Activated B cell treated with CpG ODN at 0.5 μM for 24 hours (primary cell): Measurements from ENCODE around the gene BBIP1. TPM values are rescaled to one million over a fixed set of nuclear protein-coding genes. Genes with fewer than 3 reads are reported as not detected.

Experiments
- ATAC-seq: fragments of 200-7000 bp; cut with Tn5 transposase; one replicate; pipeline ENCODE4 v1.10.0; 2021; ENCODE audit warnings: low read depth, mild to moderate bottlenecking, moderate library complexity
- CTCF ChIA-PET: fragments of 350-600 bp; sonication (Branson Sonifier 250); formaldehyde crosslinking; loops from one replicate; lab custom pipeline; 2021; ENCODE audit warnings: antibody characterized with exemption; lab: Charles Lee
- POLR2A ChIA-PET: fragments of 350-600 bp; sonication (Branson Sonifier 250); formaldehyde crosslinking; loops from one replicate; lab custom pipeline; 2021; ENCODE audit warnings: antibody characterized with exemption; lab: Charles Lee
- DNase-seq: peaks from one replicate; pipeline ENCODE4 v3.0.0; 2022
- H3K27ac Mint-ChIP-seq: one replicate; pipeline ENCODE4 v1.8.0; 2020; ENCODE audit warnings: mixed read lengths
- H3K27me3 Mint-ChIP-seq: one replicate; pipeline ENCODE4 v1.8.0; 2021; ENCODE audit warnings: mixed read lengths
- H3K36me3 Mint-ChIP-seq: one replicate; pipeline ENCODE4 v1.8.0; 2021; ENCODE audit warnings: low read depth, mixed read lengths
- H3K4me1 Mint-ChIP-seq: one replicate; pipeline ENCODE4 v1.8.0; 2021; ENCODE audit warnings: mixed read lengths
- H3K4me3 Mint-ChIP-seq: one replicate; pipeline ENCODE4 v1.8.0; 2020; ENCODE audit warnings: mild to moderate bottlenecking, mixed read lengths
- H3K9me3 Mint-ChIP-seq: one replicate; pipeline ENCODE4 v1.8.0; 2020; ENCODE audit warnings: mixed read lengths
- CTCF ChIP-seq: fragments of 200-600 bp; IDR thresholded peaks from one replicate; pipeline ENCODE4 v1.8.0; 2022; ENCODE audit warnings: antibody characterized with exemption, mild to moderate bottlenecking
- intact Hi-C: fragments of 100-400 bp; cut with micrococcal nuclease; formaldehyde crosslinking; loops from one replicate; pipeline ENCODE4 v1.15.1; 2024
- total RNA-seq: library from RNA; stranded (reverse); gene quantifications from 2 replicates; pipeline ENCODE4 v1.2.3, GENCODE V29; 2022

Gene BBIP1
- total RNA-seq, 1 donor from 2014 or later, result 29.0 TPM

DNA sequence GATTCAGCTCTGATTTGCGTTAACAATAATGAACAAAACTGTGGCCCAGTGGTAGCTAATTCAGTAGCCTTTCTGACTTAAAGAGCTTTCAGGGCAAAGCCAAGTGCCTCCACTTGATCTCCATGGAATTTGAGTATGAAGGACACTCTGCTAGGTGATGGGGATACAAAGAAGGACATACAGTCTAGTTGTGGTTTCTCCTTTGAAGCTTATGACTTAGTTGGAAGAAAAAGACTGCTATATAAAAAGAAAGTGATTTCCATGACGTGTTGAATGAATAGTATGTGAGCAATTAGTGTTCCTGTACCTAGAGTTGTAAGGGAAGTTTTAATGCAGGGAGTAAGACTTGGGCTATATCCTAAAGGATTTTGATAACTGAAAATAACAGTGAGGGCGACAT is 39.0 kb downstream of the BBIP1 start:
- Mint-ChIP-seq H3K4me1 (peaks cover 54% of the 10 kb centered on the region), H3K36me3 (peaks cover 75% of the 10 kb centered on the region), H3K9me3 (no peaks in the 10 kb centered on the region), H3K4me3 (no peak overlapping the region), H3K27ac (peak overlapping the region; percentile 42), H3K27me3 (no peaks in the 10 kb centered on the region)
- DNase-seq (no peak), ATAC-seq (no peak)
- ChIA-PET POLR2A (interaction anchor here (0.9 to 2.5 kb wide), 4 partner anchors 9 to 39 kb away, joined by 4 to 8 read pairs (median 4); partner anchors contain the start of genes BBIP1 and SHOC2), CTCF (interaction anchor here (2.1 kb wide), 1 partner anchor 76 kb away, joined by 10 read pairs; no protein-coding TSS in a partner anchor)
- intact Hi-C loops, result no loop called here
- TF ChIP-seq CTCF, result no peak

DNA sequence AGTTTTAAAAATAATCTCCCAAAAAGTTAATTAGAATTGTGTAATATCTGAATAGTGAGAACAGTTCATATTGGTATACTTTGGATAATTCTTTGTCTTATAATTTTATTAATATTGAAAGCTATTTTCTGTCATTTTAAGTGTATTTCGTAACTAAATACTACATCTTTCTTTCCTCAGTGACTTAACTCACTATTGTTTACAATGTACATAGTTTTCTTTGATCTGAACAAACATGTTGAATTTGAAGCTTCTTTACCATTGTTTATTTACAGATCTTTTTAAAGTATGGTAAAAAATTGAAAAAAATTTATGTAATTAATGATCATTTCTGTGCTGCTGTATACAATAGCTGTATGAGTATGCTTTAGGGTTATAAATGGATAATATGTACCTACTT is 42.2 kb downstream of the BBIP1 start:
- POLR2A ChIA-PET, result interaction anchor here (0.9 to 1.9 kb wide), 4 partner anchors 34 to 41 kb away, joined by 3 to 7 read pairs (median 4); partner anchors contain the start of gene BBIP1
- ATAC-seq, result no peak
- H3K27me3 Mint-ChIP-seq, result no peaks in the 10 kb centered on the region
- peaks cover 51% of the 10 kb centered on the region for H3K4me1 Mint-ChIP-seq
- H3K36me3 Mint-ChIP-seq, result peaks cover 57% of the 10 kb centered on the region
- H3K27ac Mint-ChIP-seq, result no peak overlapping the region
- no peak for TF ChIP-seq CTCF
- intact Hi-C loops, result no loop called here
- H3K4me3 Mint-ChIP-seq, result no peak overlapping the region
- no peaks in the 10 kb centered on the region for H3K9me3 Mint-ChIP-seq
- CTCF ChIA-PET, result interaction anchor here (0.8 to 3.1 kb wide), 5 partner anchors 11 to 73 kb away, joined by 3 to 19 read pairs (median 3); no protein-coding TSS in a partner anchor
- DNase-seq, result no peak

DNA sequence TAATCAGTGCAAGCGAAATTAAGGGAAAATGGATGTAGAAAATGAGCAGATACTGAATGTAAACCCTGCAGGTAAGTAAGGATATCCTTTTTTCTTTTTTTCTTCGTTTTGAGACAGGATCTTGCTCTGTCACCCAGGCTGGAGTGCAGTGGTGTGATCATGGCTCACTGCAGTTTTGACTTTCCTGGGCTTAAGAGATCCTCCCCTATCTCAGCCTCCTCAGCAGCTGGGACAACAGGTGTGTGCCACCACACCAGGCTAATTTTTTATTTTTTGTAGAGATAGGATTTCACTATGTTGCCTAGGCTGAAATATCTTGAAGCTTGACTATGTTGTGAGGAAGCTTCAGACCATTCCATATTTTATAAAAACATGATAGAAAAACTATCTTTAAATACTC is 43.0 kb downstream of the BBIP1 start:
- POLR2A ChIA-PET, result interaction anchor here (0.9 to 1.9 kb wide), 3 partner anchors 33 to 58 kb away, joined by 4 to 7 read pairs (median 4); no protein-coding TSS in a partner anchor
- TF ChIP-seq CTCF, result no peak
- peaks cover 50% of the 10 kb centered on the region for H3K4me1 Mint-ChIP-seq

DNA sequence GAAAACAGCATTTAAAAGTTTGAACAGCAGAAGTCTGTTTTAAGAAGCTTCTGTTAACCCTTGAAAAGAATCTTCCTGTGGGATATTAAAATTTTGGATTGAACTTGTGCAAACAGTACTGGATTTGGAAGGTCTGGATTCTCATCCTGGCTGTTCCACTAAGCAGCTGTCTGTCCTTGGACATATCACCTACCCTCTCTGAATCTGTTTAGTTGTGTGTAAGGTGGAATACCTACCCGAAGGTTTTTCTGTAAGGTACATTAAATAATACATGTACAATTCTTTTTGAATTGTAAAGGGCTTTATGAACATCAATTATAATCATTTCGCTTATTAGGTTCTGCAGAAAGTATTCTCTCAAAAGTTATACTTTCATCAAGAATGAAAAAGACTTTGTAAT is 45.0 kb downstream of the BBIP1 start:
- intact Hi-C loops, result loop anchor here (1.0 to 5.0 kb wide), 4 partner anchors 19 to 867 kb away; partner anchors contain the start of genes ADD3, MXI1 and SMC3
- POLR2A ChIA-PET, result interaction anchor here (2.1 to 3.5 kb wide), 2 partner anchors 31 to 44 kb away, joined by 15 to 107 read pairs; partner anchors contain the start of gene BBIP1
- Mint-ChIP-seq H3K27ac (peak overlapping the region; percentile 71), H3K36me3 (peaks cover 37% of the 10 kb centered on the region), H3K9me3 (no peaks in the 10 kb centered on the region), H3K4me3 (peak overlapping the region; percentile 79), H3K4me1 (peaks cover 59% of the 10 kb centered on the region), H3K27me3 (no peaks in the 10 kb centered on the region)
- DNase-seq (no peak), ATAC-seq (no peak)
- TF ChIP-seq CTCF, result no peak
- CTCF ChIA-PET, result interaction anchor here (2.3 kb wide), 1 partner anchor 70 kb away, joined by 28 read pairs; no protein-coding TSS in a partner anchor

More for the DNA sequence above, 43.0 kb downstream of the BBIP1 start:
- CTCF ChIA-PET, result interaction anchor here (1.3 to 3.1 kb wide), 3 partner anchors 23 to 73 kb away, joined by 3 to 19 read pairs (median 4); no protein-coding TSS in a partner anchor
- DNase-seq, result no peak
- H3K27ac Mint-ChIP-seq, result peak overlapping the region; percentile 59
- intact Hi-C loops, result loop anchor here (1.0 kb wide), 1 partner anchor 7 kb away; no protein-coding TSS in a partner anchor
- no peak for ATAC-seq
- H3K36me3 Mint-ChIP-seq, result peaks cover 54% of the 10 kb centered on the region
- no peaks in the 10 kb centered on the region for H3K9me3 Mint-ChIP-seq
- no peaks in the 10 kb centered on the region for H3K27me3 Mint-ChIP-seq
- no peak overlapping the region for H3K4me3 Mint-ChIP-seq
